Dendritic cell treated with granulocyte-macrophage colony-stimulating factor and Interleukin-4, amounts not matched to agents 40 ng/mL and 50 ng/mL, for 4 days (primary cell): Measurements from ENCODE around the gene ATP2A1.

Experiments
- H3K27ac Mint-ChIP-seq: one replicate; pipeline ENCODE4 v1.8.0; 2022; ENCODE audit warnings: mild to moderate bottlenecking, mixed read lengths
- H3K27me3 Mint-ChIP-seq: one replicate; pipeline ENCODE4 v1.8.0; 2022; ENCODE audit warnings: mild to moderate bottlenecking, mixed read lengths
- H3K36me3 Mint-ChIP-seq: one replicate; pipeline ENCODE4 v1.8.0; 2022; ENCODE audit warnings: low read depth, mixed read lengths
- H3K4me1 Mint-ChIP-seq: one replicate; pipeline ENCODE4 v1.8.0; 2022; ENCODE audit warnings: low read depth, mixed read lengths
- H3K4me3 Mint-ChIP-seq: one replicate; pipeline ENCODE4 v1.8.0; 2022; ENCODE audit warnings: mild to moderate bottlenecking, moderate library complexity, mixed read lengths
- H3K9me3 Mint-ChIP-seq: one replicate; pipeline ENCODE4 v1.8.0; 2022; ENCODE audit warnings: mixed read lengths
- intact Hi-C: fragments of 100-400 bp; cut with micrococcal nuclease; formaldehyde crosslinking; loops from one replicate; pipeline ENCODE4 v1.15.0; 2022

The ATP2A1 gene

GRCh38 chr16:28878083-28878926, at the start of gene ATP2A1:
TSS of gene ATP2A1 (plus strand) at chr16:28878488. CDS start at chr16:28878672, 184 bp downstream.
- intact Hi-C loops = no loop called here
- Mint-ChIP-seq H3K4me3 (peak within 1 kb of the TSS; percentile 76), H3K27me3 (peaks cover 34% of the 10 kb centered on the region), H3K4me1 (peaks cover 34% of the 10 kb centered on the region), H3K9me3 (no peaks in the 10 kb centered on the region), H3K27ac (peak within 1 kb of the TSS; percentile 50), H3K36me3 (peaks cover 28% of the 10 kb centered on the region)

GRCh38 chr16:28829747-28830146, 48.5 kb upstream of the ATP2A1 start:
- H3K27ac Mint-ChIP-seq = no peak overlapping the region
- H3K4me1 Mint-ChIP-seq = peaks cover 16% of the 10 kb centered on the region
- intact Hi-C loops = no loop called here
- H3K36me3 Mint-ChIP-seq = peaks cover 97% of the 10 kb centered on the region
- H3K4me3 Mint-ChIP-seq = no peak overlapping the region
- H3K27me3 Mint-ChIP-seq = no peaks in the 10 kb centered on the region
- H3K9me3 Mint-ChIP-seq = no peaks in the 10 kb centered on the region

GRCh38 chr16:28830531-28830930, 47.8 kb upstream of the ATP2A1 start:
- Mint-ChIP-seq H3K4me1 (peaks cover 9% of the 10 kb centered on the region), H3K4me3 (no peak overlapping the region), H3K9me3 (no peaks in the 10 kb centered on the region), H3K36me3 (peaks cover 98% of the 10 kb centered on the region), H3K27me3 (no peaks in the 10 kb centered on the region), H3K27ac (no peak overlapping the region)
- intact Hi-C loops = no loop called here

- Mint-ChIP-seq H3K4me3 (no peak overlapping the region), H3K9me3 (no peaks in the 10 kb centered on the region), H3K27me3 (no peaks in the 10 kb centered on the region), H3K36me3 (peaks cover 92% of the 10 kb centered on the region), H3K4me1 (peaks cover 25% of the 10 kb centered on the region), H3K27ac (no peak overlapping the region)
- intact Hi-C loops = no loop called here
These were observed 43.9 kb upstream of the ATP2A1 start for GRCh38 chr16:28834349-28834748.

- Mint-ChIP-seq H3K4me1 (peaks cover 33% of the 10 kb centered on the region), H3K4me3 (no peak overlapping the region), H3K27ac (no peak overlapping the region), H3K27me3 (no peaks in the 10 kb centered on the region), H3K9me3 (no peaks in the 10 kb centered on the region), H3K36me3 (peaks cover 84% of the 10 kb centered on the region)
- intact Hi-C loops = no loop called here
These were observed 43.1 kb upstream of the ATP2A1 start for GRCh38 chr16:28834873-28835863.

GRCh38 chr16:28835864-28836760, 42.2 kb upstream of the ATP2A1 start:
- intact Hi-C loops = no loop called here
- H3K9me3 Mint-ChIP-seq = no peaks in the 10 kb centered on the region
- H3K27me3 Mint-ChIP-seq = no peaks in the 10 kb centered on the region
- peaks cover 77% of the 10 kb centered on the region for H3K36me3 Mint-ChIP-seq
- H3K27ac Mint-ChIP-seq = peak overlapping the region; percentile 5
- peaks cover 34% of the 10 kb centered on the region for H3K4me1 Mint-ChIP-seq
- H3K4me3 Mint-ChIP-seq = peak overlapping the region; percentile 2

GRCh38 chr16:28836761-28837064, 41.6 kb upstream of the ATP2A1 start:
- H3K9me3 Mint-ChIP-seq = no peaks in the 10 kb centered on the region

GRCh38 chr16:28837672-28838557, 40.4 kb upstream of the ATP2A1 start:
- intact Hi-C loops = no loop called here
- peak overlapping the region; percentile 9 for H3K27ac Mint-ChIP-seq
- no peaks in the 10 kb centered on the region for H3K27me3 Mint-ChIP-seq
- peaks cover 79% of the 10 kb centered on the region for H3K36me3 Mint-ChIP-seq
- no peak overlapping the region for H3K4me3 Mint-ChIP-seq
- H3K4me1 Mint-ChIP-seq = peaks cover 34% of the 10 kb centered on the region
- H3K9me3 Mint-ChIP-seq = no peaks in the 10 kb centered on the region

More at GRCh38 chr16:28836761-28837064, 41.6 kb upstream of the ATP2A1 start:
- peak overlapping the region; percentile 2 for H3K4me3 Mint-ChIP-seq
- no peak overlapping the region for H3K27ac Mint-ChIP-seq
- H3K36me3 Mint-ChIP-seq = peaks cover 79% of the 10 kb centered on the region
- intact Hi-C loops = no loop called here
- peaks cover 34% of the 10 kb centered on the region for H3K4me1 Mint-ChIP-seq
- H3K27me3 Mint-ChIP-seq = no peaks in the 10 kb centered on the region

GRCh38 chr16:28838558-28838918, 39.8 kb upstream of the ATP2A1 start:
- intact Hi-C loops = no loop called here
- peak overlapping the region; percentile 59 for H3K27ac Mint-ChIP-seq

GRCh38 chr16:28839004-28839639, 39.2 kb upstream of the ATP2A1 start:
- intact Hi-C loops = no loop called here
- Mint-ChIP-seq H3K4me3 (no peak overlapping the region), H3K27ac (peak overlapping the region; percentile 59), H3K9me3 (no peaks in the 10 kb centered on the region), H3K27me3 (no peaks in the 10 kb centered on the region), H3K36me3 (peaks cover 79% of the 10 kb centered on the region), H3K4me1 (peaks cover 35% of the 10 kb centered on the region)

More at GRCh38 chr16:28838558-28838918, 39.8 kb upstream of the ATP2A1 start:
- Mint-ChIP-seq H3K27me3 (no peaks in the 10 kb centered on the region), H3K36me3 (peaks cover 79% of the 10 kb centered on the region), H3K4me3 (no peak overlapping the region), H3K4me1 (peaks cover 34% of the 10 kb centered on the region), H3K9me3 (no peaks in the 10 kb centered on the region)

GRCh38 chr16:28839899-28840298, 38.4 kb upstream of the ATP2A1 start:
- peaks cover 43% of the 10 kb centered on the region for H3K4me1 Mint-ChIP-seq
- no peaks in the 10 kb centered on the region for H3K27me3 Mint-ChIP-seq
- no peaks in the 10 kb centered on the region for H3K9me3 Mint-ChIP-seq
- H3K36me3 Mint-ChIP-seq = peaks cover 79% of the 10 kb centered on the region
- H3K27ac Mint-ChIP-seq = peak overlapping the region; percentile 59
- no peak overlapping the region for H3K4me3 Mint-ChIP-seq
- intact Hi-C loops = no loop called here

- H3K36me3 Mint-ChIP-seq = peaks cover 70% of the 10 kb centered on the region
- intact Hi-C loops = no loop called here
- H3K27ac Mint-ChIP-seq = no peak overlapping the region
- H3K4me1 Mint-ChIP-seq = peaks cover 56% of the 10 kb centered on the region
- H3K27me3 Mint-ChIP-seq = no peaks in the 10 kb centered on the region
- H3K9me3 Mint-ChIP-seq = no peaks in the 10 kb centered on the region
- no peak overlapping the region for H3K4me3 Mint-ChIP-seq
These were observed 35.6 kb upstream of the ATP2A1 start for GRCh38 chr16:28842696-28843095.
